Measurements from ENCODE around the gene GJD2.

- TF ChIP-seq EZH2 (IDR thresholded peaks at IDR 0.05), result no peak
- no peak for TF ChIP-seq POLR2AphosphoS5 (IDR thresholded peaks at IDR 0.05; ENCODE audit: borderline replicate concordance, low read depth, low read length)
- TF ChIP-seq FOXP2 (optimal IDR thresholded peaks at IDR 0.05; ENCODE audit: control extremely low read depth, extremely low read length, insufficient read depth), result no peak
Observed at GRCh38 chr15:34793901-34794300, 39.1 kb upstream of the GJD2 start.
